ENCODE data around the gene RPL18. TPM values are rescaled to one million over a fixed set of nuclear protein-coding genes. Genes with fewer than 3 reads are reported as not detected.

Gene RPL18
- total RNA-seq, 6 donors from 2014 or later = 950 to 1,930 (median 1,443) TPM

- Histone ChIP-seq H3K27ac (no peak within 1 kb of the TSS), H3K9me3 (no peaks in the 10 kb centered on the region), H3K36me3 (no peaks in the 10 kb centered on the region), H3K27me3 (no peaks in the 10 kb centered on the region), H3K4me1 (no peaks in the 10 kb centered on the region), H3K4me3 (no peak within 1 kb of the TSS)
- ATAC-seq (ENCODE audit: low FRiP score in 2 of 2) (peak in 1 of 2 donors; percentile 36), DNase-seq (peak in 1 of 2 donors; percentile 79)
- TF ChIP-seq EP300 (IDR thresholded peaks at IDR 0.05) (no peak), CTCF (IDR thresholded peaks at IDR 0.05) (no peak), POLR2AphosphoS5 (IDR thresholded peaks at IDR 0.05) (no peak), POLR2A (IDR thresholded peaks at IDR 0.05) (no peak)
- 91 to 92% methylated on average over 14 to 31 of the region's 39 CpGs for WGBS, 2 donors
These were observed 12.3 kb downstream of the RPL18 start, which contains the start of gene SPACA4 for GRCh38 chr19:48606463-48607358. Gene SPACA4 (plus strand): TSS chr19:48606742. CDS start chr19:48606979, 237 bp downstream.

- no peaks in the 10 kb centered on the region for H3K27me3 ChIP-seq
- H3K27ac ChIP-seq = no peak overlapping the region
- ATAC-seq (ENCODE audit: low FRiP score in 2 of 2) (no peak), DNase-seq (no peak)
- no peaks in the 10 kb centered on the region for H3K4me1 ChIP-seq
- no peak overlapping the region for H3K4me3 ChIP-seq
- no peak for TF ChIP-seq POLR2AphosphoS5 (IDR thresholded peaks at IDR 0.05)
- TF ChIP-seq CTCF (IDR thresholded peaks at IDR 0.05) = no peak
- no peak for TF ChIP-seq POLR2A (IDR thresholded peaks at IDR 0.05)
- no peak for TF ChIP-seq EP300 (IDR thresholded peaks at IDR 0.05)
- H3K9me3 ChIP-seq = no peaks in the 10 kb centered on the region
- WGBS, 2 donors = 87 to 93% methylated on average over 6 to 8 of the region's 9 CpGs
- H3K36me3 ChIP-seq = no peaks in the 10 kb centered on the region
These were observed 15.1 kb downstream of the RPL18 start for GRCh38 chr19:48603850-48604249.

GRCh38 chr19:48603449-48603848, 15.5 kb downstream of the RPL18 start:
- Histone ChIP-seq H3K4me1 (no peaks in the 10 kb centered on the region), H3K27me3 (no peaks in the 10 kb centered on the region), H3K36me3 (no peaks in the 10 kb centered on the region), H3K27ac (no peak overlapping the region), H3K9me3 (no peaks in the 10 kb centered on the region), H3K4me3 (no peak overlapping the region)
- 86 to 94% methylated on average over 28 to 30 of the region's 39 CpGs for WGBS, 2 donors
- no peak for ATAC-seq (ENCODE audit: low FRiP score in 2 of 2)
- TF ChIP-seq POLR2AphosphoS5 (IDR thresholded peaks at IDR 0.05) (no peak), POLR2A (IDR thresholded peaks at IDR 0.05) (no peak), EP300 (IDR thresholded peaks at IDR 0.05) (no peak), CTCF (IDR thresholded peaks at IDR 0.05) (no peak)
- DNase-seq = peak in 1 of 2 donors; percentile 83

GRCh38 chr19:48603001-48603400, 16.0 kb downstream of the RPL18 start:
- Histone ChIP-seq H3K36me3 (no peaks in the 10 kb centered on the region), H3K9me3 (no peaks in the 10 kb centered on the region), H3K27ac (no peak overlapping the region), H3K4me1 (no peaks in the 10 kb centered on the region), H3K27me3 (no peaks in the 10 kb centered on the region), H3K4me3 (no peak overlapping the region)
- no peak for TF ChIP-seq POLR2AphosphoS5 (IDR thresholded peaks at IDR 0.05)
- no peak for TF ChIP-seq CTCF (IDR thresholded peaks at IDR 0.05)
- TF ChIP-seq EP300 (IDR thresholded peaks at IDR 0.05) = no peak
- no peak for TF ChIP-seq POLR2A (IDR thresholded peaks at IDR 0.05)
- DNase-seq = no peak
- ATAC-seq (ENCODE audit: low FRiP score in 2 of 2) = no peak
- 78 to 87% methylated on average over 9 of the region's 9 CpGs for WGBS, 2 donors
